Retinal pigment epithelial cell (primary cell): Measurements from ENCODE around the gene DCAF7.

ENCODE experiments used
- DNase-seq: peaks from one replicate; pipeline ENCODE4 v3.0.0-alpha.2; 2010; ENCODE audit warnings: low read depth
- H3K4me3 ChIP-seq: 2 replicates; pipeline ENCODE4 v1.5.1; 2011; ENCODE audit warnings: mild to moderate bottlenecking, low read length, control low read depth, moderate library complexity
- CTCF ChIP-seq: conservative IDR thresholded peaks from 2 replicates; pipeline ENCODE4 v1.5.1; 2011; ENCODE audit warnings: low read depth, low read length, control low read depth, inconsistent platforms

Gene DCAF7

GRCh38 chr17:63511331-63511730, 38.9 kb upstream of the DCAF7 start:
- DNase-seq = no peak
- no peak for TF ChIP-seq CTCF
- H3K4me3 ChIP-seq = no peak overlapping the region

GRCh38 chr17:63512388-63512787, 37.9 kb upstream of the DCAF7 start:
- no peak for TF ChIP-seq CTCF
- no peak for DNase-seq
- no peak overlapping the region for H3K4me3 ChIP-seq

GRCh38 chr17:63512896-63513644, 37.2 kb upstream of the DCAF7 start:
- no peak for DNase-seq
- no peak for TF ChIP-seq CTCF

GRCh38 chr17:63514477-63514876, 35.8 kb upstream of the DCAF7 start:
- no peak for TF ChIP-seq CTCF
- DNase-seq = no peak
- no peak overlapping the region for H3K4me3 ChIP-seq

More at GRCh38 chr17:63512896-63513644, 37.2 kb upstream of the DCAF7 start:
- H3K4me3 ChIP-seq = no peak overlapping the region

GRCh38 chr17:63514974-63515373, 35.3 kb upstream of the DCAF7 start:
- no peak for TF ChIP-seq CTCF
- no peak overlapping the region for H3K4me3 ChIP-seq
- no peak for DNase-seq

GRCh38 chr17:63515426-63515825, 34.9 kb upstream of the DCAF7 start:
- DNase-seq = no peak
- no peak overlapping the region for H3K4me3 ChIP-seq
- TF ChIP-seq CTCF = no peak
